Dermis microvascular lymphatic vessel endothelial cell (primary cell): ENCODE measurements around the gene KIF18B. TPM values are rescaled to one million over a fixed set of nuclear protein-coding genes. Genes with fewer than 3 reads are reported as not detected.
"Not testable (repeated sequence)": the region's sequence is repeated elsewhere in the genome, so short reads cannot be mapped to it uniquely, and the experiment has no call there.

ENCODE experiments used
- DNase-seq, 2 donors: peaks; one replicate each; pipeline versions ENCODE4 v3.0.0 to v3.0.0-alpha.2; 2010; ENCODE audit warnings: low read depth in 2 of 2
- total RNA-seq: library from RNA; depleted of rRNA; stranded (reverse); fragments of >200 nt; gene quantifications from 2 replicates; pipeline ENCODE4 v1.2.1, GENCODE V29; 2014

Gene KIF18B
- total RNA-seq, 1 donor from 2014 or later, result 2.3 TPM

- DNase-seq, result no peak
These were observed 21.7 kb upstream of the KIF18B start for GRCh38 chr17:44969144-44969780.

DNA sequence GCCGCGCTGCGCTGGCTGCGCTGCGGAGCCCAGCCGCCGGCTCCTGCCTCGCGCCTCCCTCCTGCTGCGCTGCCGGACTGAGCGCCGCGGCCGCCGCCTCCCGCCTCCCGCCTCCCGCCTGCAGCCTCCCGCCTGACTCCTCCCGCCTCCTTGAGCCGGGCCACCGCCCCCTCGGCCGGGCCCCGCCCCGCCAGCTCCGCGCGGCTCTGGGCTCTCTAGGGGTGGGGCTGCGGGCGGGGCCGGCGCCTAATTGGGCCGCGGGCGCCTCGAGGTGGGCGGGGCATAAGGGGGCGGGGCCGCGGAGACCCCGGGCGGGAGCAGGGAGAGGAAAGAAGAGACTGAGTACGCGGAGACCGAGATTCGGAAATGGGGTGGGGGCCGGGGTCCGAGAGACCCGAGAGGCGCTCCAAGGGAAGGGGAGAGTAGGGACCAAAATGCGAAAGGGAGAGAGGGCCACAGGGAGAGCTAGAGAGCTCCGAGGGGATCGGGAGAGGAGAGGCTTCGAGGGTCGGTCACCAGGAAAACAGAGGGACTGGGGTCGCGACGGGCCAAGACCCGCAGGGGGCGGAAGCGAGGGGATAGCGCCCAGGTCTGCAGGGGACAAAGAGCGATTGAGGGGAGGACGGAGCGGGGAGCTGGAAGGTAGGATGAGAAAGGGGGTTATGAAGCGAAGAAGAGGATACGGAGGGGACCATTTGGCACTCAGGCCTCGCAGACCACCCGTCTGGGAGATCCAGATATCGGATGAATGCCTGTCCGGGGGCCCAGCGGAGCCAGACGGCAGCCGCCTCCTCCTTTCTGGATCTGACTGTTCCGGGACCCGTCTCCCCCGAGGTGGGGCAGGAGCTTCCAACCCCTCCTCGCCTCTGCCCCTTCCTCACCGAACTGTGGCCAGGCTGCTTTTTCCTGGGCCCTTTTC, 20.9 kb upstream of the KIF18B start, which contains the start of gene C1QL1:
Gene C1QL1 (minus strand): TSS at position 79 of the 919 bp plus-strand sequence. CDS start 255 bp downstream, outside the sequence.
- DNase-seq, result peak in 1 of 2 donors; percentile 89

DNA sequence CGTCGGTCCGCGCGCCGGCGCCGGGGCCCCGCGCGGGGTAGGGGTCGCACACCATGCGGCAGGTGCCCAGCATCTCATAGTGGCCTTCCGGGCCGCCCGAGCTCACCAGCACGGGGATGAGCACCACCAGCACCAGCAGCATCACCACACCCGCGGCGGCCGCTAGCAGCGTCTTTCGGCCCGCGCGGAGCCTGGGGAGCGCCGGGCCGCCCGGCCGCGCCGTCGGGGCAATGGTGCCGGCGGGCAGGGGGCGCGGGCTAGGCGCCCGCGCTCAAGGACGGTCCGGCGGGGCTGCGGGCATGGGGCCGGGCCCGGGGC, 20.3 kb upstream of the KIF18B start:
- DNase-seq, result no peak

GRCh38 chr17:44967026-44967906, 19.7 kb upstream of the KIF18B start:
- DNase-seq, result no peak

DNA sequence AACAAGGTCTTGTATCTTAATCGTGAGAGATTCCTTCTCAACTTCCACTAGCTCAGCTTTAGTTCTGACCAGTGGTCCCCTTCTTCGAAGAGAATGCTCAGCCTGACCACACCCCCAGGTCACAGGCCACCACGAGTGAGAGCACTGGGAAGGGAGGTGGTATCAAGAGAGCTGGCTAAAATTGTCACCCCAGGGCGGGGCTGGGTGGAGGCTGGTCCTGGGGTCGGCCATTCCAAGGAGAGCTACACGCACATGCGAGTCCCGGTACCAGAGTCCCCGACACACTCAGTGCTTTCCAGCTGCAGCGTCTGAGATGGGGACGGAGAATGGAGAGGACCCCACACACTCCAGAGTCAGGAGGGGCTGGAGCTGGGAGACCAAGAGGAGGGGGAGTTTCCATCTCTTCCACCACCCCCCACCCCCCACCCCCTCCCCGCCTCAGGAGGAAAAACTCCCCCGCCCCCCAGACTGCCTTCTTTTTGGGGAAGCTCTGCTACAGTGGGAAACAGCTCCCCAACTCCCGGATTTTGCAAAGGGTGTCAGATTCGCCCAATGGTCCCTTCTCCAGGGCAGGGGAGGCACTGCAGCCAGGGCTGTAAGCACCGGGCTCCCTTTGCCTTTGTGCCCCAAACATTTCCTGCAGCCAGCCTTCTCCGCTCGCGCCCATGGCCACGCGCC, 18.9 kb upstream of the KIF18B start:
- no peak for DNase-seq

- DNase-seq, result no peak
These were observed 18.1 kb upstream of the KIF18B start for GRCh38 chr17:44965481-44966234.

- no peak for DNase-seq
These were observed 14.4 kb upstream of the KIF18B start for GRCh38 chr17:44961921-44962350.

DNA sequence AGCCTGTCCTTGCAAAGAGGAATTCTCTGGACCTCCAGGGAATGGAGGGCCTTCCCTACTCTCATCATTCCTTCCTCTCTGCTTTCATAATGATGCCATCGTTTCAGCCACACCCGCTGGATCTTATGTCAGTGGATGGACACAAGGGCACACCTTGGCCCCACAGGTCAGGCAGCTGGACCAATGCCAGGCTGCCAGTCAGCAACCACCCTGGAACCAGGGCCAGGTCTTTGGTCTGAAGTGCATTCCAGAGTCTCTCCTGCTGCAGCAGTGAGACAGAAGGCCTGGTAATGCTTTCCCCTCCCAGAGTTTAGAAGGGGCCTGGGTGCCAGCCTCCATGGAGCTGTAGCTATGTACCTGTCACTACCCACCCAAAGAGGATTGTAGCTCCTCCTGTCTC, 13.1 kb upstream of the KIF18B start:
- DNase-seq, result no peak

GRCh38 chr17:44959821-44960531, 12.4 kb upstream of the KIF18B start:
- no peak for DNase-seq

DNA sequence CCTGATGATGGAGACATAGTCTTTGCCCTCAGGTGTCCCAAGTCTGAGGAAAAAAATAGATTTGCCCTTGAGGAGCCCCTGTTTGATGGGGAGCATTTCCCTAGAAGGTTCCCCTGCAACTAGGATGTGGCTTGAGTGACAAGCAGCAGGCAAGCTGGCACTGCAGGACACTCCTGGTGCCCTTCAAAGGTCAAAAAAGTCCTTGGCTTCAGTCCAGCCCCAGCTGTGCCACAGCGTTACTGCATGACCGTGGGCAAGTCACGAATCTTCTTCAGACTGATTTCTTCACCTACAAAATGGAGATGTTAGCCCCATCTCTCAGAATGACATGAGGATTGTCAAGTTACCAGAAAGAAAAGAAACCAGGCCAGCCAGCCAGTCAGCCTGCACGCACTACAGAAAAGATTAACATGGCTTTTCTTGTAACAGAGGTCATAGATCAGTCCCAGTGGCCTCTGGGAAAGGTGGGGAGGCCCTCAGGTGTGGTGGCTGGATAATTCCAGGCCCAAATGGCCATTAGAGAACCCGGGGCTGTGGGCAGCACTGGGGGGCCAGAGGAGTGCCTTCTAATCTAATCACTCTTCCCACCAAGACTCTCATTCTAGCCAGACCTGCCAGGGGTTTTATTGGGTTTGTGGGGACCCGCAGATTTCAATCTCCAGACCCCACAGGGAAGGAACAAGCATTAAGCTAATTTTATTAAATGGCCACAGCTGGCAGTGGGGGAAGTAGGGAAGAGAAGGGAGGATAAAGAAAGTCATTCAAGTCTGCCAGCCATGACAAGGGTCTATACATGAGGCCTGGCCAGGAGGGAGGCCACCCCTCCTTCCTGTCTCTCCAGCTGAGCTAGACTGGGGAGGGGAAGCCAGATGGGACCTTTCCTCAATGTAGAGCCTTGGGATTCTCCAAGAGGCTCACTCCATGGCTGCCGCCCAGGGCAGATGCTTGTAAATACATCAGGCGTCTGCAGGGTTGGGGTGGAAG, 9.7 kb upstream of the KIF18B start:
- no peak for DNase-seq

- DNase-seq, result no peak
These were observed 8.3 kb upstream of the KIF18B start for GRCh38 chr17:44955674-44956425.

DNA sequence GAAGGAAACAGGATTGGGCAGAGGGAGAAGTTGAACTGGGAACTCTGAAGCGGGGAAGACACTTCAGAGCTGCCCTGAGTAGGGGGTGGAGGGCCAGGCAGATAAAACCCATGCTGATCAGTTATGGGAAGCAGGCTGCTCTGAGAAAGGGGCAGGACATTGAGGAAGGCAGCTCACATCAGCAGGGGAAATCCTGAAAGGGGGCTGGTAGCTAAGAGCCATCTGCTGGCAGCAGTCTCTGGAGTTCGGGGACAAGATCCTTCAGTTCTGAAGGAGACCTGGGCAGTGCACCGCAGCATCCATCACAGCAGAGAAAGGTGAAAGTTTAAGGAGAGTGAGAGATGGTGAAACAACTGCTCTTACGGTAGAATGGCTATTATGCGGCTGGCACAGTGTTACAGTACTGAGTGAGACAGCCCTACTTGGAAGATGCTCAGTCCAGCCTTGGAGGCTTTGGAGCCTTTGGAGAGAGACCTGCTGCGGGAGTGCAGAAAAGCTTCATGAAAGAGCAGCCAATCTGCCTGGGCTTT, 5.4 kb upstream of the KIF18B start:
- no peak for DNase-seq

DNA sequence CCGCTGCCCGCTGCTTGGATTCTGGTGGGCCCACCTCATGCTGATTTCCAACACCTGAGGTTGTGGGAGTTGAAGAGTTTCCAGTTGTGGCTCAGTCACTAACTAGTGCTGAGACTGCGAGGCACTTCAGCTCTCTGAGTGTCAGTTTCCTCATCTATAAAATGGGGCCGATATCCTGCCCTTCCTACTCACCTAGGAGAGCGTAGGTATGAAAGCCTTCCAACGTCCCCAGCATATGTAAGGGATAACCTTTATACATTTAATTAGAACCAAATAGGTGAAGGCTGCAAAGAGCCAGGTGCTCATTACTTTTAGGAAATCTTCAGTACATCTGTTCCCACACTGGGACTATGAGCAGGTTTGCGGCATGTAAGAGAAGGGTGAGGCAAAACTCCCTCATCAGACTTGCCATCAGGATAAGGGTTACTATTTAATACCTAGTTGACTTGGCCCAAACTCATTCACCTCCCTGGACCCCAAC, 782 bp upstream of the KIF18B start:
- DNase-seq, result no peak

DNA sequence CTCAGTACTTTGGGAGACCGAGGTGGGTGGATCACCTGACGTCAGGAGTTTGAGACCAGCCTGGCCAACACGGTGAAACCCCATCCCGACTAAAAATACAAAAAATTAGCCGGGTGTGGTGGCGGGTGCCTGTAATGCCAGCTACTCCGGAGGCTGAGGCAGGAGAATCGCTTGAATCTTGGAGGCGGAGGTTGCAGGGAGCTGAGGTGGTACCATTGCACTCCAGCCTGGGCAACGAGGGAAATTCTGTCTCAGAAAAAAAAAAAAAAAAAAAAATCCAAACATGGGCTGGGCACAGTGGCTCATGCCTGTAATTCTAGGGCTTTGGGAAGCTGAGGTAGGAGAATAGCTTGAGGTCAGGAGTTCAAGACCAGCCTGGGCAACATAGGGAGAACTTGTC, 1.9 kb downstream of the KIF18B start:
- DNase-seq, result not testable (repeated sequence)

DNA sequence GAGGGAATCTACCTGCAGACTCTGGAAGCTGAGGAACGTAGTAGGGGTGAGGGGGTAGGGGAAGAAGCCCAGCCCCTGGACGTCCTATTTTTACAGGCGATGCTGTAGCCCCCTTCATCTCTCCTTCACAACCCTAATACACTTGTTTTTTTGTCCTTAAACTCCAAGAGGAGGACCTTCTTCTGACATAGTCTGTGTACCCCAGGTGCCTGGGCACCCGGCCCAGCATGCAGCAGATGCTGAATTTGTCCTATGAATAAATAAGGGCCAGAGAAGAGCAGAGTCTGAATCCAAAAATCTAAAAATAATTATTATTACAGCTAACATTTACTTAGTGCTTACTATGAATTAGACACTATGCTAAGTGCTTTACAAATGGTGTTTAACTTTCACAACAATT, 5.1 kb downstream of the KIF18B start:
- no peak for DNase-seq

DNA sequence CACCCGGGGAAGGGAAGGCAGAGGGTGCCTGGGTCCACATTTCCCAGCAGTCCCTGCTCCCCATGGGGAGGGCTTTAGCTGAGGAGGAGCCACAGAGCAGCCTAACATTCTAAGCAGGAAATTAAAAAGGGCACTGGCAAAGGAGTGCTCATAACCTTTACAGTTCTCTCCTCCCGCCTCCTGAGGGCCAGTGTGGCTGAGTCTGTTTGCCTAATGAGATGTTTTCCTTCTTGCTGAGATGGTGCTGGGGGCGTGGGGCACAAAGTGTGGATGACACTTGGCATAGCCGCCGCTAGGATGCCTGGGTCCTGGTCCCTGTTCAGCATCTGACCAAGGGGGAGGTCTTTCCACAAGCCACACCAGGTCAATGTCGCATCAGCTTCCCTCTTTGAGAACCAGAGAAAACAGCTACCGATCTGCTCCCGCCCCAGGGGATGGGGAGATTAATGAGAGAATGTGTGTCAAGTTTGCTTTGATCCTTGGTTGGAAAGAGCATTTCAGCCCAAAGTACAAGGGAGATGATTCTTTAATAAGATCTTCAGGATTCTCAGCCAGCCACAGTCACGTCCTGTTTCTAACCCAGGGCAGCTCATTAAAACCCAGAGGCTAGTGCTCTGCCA, 5.8 kb downstream of the KIF18B start:
- DNase-seq, result no peak

DNA sequence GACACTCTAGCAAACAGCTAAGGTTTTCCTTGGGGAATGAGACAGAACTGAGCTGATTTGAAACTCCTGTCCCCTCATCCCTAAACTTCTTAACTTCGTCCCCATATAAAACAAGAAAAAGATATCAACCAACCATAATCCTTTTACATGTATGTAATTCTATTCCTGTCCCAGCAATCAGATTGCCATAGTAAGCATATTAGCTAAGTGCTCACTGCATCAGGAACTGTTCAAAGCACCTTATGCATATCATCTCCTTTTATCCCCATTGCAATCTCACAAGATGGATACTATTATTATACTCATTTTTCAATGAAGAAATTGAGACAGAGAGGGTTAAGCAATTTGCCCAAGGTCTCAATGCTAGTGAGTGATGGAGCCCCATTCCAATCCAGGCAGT, 6.8 kb downstream of the KIF18B start:
- no peak for DNase-seq
